ENCODE measurements around the gene PLSCR1.

PLSCR1 gene, protein sequence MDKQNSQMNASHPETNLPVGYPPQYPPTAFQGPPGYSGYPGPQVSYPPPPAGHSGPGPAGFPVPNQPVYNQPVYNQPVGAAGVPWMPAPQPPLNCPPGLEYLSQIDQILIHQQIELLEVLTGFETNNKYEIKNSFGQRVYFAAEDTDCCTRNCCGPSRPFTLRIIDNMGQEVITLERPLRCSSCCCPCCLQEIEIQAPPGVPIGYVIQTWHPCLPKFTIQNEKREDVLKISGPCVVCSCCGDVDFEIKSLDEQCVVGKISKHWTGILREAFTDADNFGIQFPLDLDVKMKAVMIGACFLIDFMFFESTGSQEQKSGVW

DNA sequence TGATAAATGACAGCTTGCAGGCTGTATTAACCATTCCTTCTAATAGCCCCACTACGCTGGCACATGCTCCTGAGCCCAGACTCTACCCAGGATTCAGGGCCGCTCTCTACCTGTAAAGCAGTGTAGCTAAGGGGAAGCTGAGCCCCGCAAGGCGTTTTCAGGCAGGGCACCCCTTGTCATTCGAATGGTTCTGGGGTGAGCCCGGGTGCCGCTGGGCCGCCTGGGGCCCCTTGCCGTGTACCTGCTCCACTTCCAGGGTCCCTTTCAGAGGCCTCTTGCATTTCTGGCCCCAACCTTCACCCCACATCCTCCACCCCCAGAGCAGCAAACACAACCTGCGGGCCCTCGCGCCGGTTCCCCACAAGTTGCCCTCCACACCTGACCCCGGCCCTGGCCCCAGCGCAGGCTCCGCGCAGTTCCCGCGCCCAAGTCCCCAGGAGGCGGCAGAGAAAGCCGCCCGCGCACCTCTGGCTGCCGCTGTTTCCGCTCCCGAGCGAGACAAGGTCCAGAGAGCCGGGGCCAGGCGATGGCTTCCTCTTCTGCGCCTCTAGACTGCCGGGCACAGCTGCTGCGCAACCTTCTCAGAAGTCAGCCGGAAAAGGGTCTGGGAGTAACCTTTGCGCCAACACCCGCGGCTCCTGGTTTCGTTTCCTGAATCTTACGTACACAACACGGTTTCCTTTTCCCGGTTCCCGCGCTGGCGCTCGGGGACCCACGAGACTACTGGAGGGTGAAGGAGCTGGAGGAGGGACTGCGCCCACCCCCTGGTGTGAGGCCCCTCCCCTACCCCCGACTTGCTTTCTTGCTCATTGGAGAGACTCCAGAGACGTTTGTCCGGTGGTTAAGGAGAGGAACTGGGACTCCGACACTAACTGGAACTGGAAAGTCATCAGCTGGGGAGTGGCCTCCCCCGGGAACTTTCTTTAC, at the start of gene PLSCR1:
Gene PLSCR1 (minus strand): TSS at position 606 of the 927 bp plus-strand sequence. CDS start 8,055 bp downstream, outside the sequence.
- DNase-seq, result peak in 57 of 58 donors; percentile 8 to 90 (median 69)

DNA sequence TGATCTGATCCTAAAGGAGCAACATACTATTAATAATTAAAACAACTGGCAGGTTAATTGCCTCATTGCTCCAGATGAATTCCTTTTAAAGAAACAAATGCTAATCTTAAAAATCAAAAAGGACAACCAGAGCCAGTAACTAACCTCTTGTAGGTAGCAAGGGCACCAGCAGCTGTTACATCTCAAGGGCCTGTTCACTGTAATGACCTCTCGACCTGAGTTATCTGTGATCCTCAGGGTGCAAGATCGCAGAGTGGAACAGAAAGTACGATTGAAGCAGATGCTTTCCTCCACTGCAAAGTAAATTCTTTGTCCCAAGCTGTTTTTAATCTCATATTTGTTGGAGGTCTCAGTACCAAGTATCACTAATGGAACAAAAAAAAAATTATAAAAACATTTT, 49.4 kb upstream of the PLSCR1 start:
- DNase-seq, result no peak

DNA sequence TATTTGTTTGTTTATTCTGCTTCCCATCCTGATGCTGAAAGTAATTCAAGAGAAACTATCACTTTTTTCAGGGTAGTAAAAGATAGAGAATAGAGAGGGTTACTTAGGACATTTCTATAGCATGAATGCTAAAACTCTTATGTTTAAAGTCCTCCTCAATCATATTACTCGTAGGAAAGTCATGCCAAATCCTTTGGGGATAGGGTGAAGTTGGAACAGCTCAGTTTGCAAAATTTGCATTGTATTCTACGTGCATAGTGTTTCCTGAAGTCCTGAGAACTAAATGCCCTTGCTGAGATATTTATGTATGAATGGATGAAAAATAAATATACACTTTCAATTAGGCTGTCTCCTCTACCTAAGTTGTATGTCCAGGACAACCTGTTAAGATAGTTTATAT, 46.1 kb upstream of the PLSCR1 start:
- no peak for DNase-seq

DNA sequence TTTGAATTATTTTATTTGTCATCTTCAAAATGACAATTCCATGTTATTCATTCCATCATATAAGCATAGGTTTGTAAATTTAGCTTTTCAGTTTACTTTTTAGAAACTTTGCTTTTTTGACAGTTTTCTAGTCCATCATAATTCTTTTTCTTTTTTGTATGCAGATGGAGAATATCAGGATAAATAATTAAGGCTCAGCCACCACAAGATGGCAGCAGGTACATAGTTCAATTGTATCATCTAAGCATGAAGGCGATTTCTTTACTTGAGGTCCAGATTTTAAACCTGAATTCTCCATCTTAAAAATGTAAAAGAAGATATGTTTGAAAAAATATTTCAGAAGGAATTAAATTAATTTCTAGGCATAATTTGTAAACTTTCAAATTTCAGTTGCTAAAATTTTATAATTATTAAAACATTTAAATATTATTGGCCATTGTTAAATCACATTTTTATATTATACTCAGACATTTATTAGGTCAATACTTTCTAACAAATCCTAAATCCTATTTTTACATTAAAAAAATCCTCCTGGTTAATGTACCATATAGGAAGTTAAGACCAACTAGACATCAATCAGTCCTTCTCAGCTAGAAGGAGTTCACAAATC, 45.6 kb upstream of the PLSCR1 start:
- peak in 9 of 58 donors; percentile 2 to 31 (median 9) for DNase-seq

DNA sequence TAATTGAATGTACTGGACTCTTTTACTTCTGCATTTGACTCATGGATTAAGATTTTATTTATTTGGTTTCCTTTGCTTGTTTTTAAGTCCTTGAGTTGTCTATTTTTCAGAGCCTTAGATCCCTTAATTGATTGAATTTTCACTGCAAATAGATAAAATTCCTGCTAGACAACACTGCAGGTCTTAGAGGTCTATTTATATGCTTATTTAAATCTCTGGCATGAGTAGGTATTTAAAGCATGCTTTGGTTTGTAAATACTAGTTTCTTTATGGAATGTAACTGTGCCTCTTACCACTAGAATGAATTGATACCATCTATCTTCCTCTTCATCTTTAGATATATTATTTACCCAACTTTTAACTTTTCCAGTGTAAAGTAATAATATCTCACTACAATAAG, 40.7 kb upstream of the PLSCR1 start:
- no peak for DNase-seq

DNA sequence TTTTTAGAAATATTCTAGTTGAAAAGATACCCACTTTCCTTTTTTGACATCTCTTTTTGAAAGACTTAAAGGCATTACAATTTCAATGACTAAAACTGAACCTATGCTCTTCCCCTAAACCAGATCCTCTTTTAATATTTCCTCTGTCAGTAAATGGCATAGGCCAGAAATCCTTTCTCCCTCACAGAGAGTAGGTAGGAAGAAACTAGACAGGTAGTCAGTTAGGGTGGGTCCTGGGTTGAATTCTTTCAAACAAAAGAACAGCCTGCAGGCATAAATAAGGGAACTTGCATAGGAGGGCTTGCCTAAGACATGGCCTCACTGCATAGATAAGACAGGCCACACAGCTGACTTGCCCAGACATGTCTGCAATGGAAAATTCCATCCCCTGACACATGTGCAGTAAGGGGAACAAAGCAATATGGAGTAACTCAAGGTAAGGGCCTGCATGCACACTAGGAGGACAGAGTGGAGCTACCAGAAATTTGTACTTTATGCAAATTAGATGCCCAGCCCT, 37.6 kb upstream of the PLSCR1 start:
- no peak for DNase-seq

DNA sequence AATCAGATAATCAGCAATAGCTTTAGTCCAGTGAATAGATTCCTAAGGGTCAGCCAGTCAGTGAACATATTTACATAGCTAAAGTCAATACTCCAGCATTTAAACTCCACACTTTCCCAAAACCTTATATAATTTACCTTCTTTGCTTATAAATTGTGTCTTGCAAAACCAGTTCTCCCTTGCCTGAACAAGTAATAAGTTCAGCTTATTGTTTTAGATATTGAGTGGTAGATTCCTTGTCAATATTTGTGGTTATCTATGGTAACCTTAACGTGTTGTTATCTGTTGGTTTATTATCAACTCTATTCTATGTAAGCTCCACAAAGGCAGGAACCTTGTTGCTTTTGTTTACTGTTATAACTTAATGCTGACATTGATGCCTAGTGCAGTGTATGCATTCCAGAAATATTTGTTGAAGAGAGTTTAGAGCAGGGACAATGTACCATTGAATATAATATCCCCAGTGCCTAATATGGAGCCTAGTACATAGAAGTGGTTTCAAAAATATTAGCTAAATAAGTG, 36.7 kb upstream of the PLSCR1 start:
- no peak for DNase-seq

DNA sequence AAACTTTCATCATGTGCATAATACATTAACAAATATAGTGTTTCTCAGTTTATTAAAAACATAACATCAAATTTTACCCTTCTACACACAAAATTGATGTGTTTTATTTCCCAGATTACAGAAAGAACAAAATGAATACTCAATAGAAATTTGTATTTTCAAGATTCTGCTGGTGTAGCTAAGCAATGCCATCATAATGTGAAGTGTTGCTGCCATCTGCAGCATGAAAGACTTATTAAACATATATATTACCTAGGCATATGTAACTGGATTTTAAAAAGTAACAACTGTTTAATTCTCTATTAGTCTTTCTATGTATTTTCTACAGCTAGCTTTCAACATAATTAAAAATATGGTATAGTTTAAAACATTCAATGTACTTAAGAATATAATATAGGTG, 33.3 kb upstream of the PLSCR1 start:
- DNase-seq, result peak in 3 of 58 donors; percentile 4 to 18 (median 6)

DNA sequence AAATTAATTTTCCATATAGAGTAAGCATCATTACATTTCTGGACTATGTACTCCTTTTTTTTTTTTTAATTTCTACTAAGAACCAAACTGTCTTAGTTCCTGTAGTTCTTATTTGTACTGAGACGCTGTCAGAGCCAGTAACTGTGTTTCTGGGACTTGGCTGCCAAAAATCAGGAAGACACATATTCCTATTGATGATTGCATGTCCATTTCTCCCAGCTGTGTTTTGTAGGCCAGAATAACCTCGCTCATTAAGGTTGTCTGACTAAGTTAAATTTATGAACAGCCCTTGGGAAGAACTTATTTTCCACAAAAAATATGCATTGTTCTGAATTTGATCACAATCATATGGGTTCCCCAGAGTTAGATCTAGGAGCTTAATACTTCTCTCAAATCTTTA, 31.2 kb upstream of the PLSCR1 start:
- no peak for DNase-seq

DNA sequence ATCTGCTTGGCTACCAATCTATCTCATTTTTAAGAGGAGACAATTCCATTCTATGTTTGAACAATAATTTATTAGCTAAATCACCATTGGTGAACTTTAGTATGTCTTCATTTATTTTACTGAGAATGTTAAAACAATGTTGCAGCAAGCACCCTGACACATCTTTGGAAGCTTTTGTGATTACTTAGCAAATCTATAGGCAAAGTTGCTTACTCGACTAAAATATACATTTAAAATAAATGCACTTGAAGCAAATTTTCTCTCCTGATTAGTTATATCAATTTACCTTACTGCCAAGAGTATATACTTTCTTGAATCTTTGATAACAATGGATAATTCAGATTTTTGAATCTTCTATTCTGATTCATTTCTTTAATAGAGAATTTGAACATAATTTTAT, 29.8 kb upstream of the PLSCR1 start:
- no peak for DNase-seq

DNA sequence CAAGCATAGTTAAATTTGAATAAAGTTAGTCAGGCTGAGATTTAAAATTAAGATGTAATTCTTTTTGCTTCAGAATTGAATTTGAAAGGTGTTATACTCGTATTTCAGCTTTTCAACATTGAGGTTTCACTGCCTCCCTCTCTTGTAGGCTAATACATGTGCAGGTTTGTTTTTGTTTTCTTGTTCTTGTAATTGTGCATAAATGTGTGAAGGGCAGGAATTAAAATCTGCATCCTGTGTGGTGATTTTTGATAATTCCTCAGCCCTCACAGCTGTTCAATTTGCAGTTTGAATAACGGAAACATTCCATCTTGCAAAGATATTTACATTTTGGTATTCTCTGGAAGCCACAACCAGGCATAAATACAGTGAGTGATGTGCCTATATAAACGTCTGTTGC, 24.9 kb upstream of the PLSCR1 start:
- DNase-seq, result no peak

DNA sequence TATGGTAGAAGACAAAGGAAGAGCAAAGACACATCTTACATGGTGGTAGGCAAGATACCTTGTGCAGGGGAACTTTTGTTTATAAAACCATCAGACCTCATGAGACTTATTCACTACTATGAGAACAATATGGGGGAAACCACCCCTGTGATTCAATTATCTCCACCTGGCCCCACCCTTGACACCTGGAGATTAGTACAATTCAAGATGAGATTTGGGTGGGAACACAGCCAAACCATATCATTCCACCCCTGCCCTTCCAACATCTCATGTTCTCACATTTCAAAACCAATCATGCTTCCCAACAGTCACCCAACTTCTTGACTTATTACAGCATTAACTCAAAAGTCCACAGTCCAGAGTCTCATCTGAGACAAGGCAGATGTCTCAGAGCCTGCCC, 21.7 kb upstream of the PLSCR1 start:
- no peak for DNase-seq

DNA sequence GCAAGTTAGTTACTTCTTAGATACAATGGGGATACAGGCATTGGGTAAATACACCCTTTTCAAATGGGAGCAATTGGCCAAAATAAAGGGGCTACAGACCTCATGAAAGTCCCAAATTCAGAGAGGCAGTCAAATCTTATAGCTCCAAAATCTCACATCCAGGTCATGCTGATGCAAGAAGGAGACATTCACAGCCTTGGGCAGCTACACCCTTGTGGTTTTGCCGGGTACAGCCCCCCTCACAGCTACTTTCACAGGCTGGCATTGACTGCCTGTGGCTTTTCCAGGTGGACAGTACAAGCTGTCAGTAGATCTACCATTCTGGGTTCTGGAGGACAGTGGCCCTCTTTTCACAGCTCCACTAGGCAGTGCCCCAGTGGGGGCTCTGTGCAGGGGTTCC, 17.5 kb upstream of the PLSCR1 start:
- DNase-seq, result no peak

DNA sequence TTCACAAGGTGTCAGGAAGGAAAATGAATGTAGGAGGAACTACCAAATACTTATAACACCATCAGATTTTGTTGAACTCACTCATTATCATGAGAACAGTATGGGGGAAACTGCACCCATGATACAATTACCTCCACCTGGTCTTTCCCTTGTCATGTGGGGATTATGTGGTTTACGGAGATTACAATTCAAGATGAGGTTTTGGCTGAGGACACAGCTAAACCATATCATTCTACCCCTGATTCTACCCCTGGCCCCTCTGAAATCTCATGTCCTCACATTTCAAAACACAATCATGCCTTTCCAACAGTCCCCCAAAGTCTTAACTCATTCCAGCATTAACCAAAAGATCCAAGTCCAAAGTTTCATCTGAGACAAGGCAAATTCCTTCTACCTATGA, 17.1 kb upstream of the PLSCR1 start:
- DNase-seq, result no peak

DNA sequence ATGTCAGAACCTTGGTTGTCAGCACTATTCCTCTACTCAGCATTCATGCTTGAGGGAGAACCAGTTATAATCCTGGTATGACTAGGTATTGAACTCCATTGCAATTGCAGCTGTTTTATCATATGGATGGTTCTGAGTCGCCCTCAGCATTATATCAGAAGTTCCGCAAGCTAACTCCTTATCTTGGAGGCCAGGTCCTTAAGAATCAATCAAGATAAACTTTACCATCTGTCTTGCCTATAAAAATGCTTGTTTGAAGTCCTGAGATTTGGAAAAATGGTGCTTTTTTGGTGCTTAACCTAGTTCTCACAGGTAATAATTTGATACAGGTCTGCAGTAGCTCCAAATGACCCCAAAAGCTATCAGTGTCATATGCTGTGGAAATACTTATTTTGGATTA, 16.3 kb upstream of the PLSCR1 start:
- DNase-seq, result no peak

DNA sequence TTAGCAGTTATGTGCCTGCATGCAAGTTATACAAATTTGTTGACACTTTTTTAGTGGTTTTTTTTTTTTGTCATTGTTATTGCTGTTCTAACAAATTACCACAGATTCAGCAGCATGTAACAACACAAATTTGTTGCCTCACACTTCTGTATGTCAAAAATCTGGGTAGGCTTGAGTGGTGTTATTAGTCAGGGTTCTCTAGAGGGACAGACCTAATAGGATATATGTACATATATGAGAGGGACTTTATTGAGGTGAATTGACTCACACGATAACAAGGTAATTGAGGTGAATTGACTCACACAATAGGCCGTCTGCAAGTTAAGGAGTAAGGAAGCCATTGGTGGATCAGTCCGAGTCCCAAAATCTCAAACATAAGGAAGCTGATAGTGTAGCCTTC, 15.0 kb upstream of the PLSCR1 start:
- DNase-seq, result no peak

DNA sequence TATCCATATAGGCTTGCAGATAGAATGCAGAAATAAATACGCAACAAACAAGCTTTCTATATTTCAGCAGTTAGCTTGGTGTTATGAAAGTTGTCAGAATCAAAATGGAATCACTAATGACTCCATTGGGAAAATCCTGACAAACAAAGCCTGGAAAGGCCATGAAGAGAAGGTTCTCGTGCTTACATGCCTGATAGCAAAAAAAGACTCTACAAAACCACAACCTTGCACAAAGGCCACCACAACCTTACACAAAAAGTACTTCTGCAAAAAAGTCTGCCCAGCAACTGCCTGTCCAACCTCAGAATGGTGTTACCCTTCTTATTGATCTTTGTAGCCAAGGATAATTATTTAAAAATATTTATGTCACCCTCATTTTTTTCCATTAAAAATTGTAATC, 14.4 kb upstream of the PLSCR1 start:
- DNase-seq, result no peak

DNA sequence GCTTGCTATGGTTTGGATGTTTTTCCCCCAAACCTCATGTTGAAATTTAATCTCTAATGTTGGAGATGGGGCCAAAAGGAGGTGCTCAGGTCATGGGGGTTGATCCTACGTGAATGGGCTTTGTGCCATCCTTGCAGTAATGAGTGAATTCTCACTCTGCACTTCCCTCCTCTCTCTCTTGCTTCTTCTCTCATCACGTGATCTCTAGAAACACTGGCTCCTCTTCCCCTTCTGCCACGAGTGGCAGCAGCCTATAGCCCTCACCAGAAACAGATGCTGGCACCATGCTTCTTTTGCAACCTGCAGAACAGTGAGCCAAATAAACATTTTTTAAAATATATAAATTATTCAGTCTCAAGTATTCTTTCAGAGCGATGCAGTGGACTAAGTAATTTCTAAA, 13.3 kb upstream of the PLSCR1 start:
- no peak for DNase-seq

DNA sequence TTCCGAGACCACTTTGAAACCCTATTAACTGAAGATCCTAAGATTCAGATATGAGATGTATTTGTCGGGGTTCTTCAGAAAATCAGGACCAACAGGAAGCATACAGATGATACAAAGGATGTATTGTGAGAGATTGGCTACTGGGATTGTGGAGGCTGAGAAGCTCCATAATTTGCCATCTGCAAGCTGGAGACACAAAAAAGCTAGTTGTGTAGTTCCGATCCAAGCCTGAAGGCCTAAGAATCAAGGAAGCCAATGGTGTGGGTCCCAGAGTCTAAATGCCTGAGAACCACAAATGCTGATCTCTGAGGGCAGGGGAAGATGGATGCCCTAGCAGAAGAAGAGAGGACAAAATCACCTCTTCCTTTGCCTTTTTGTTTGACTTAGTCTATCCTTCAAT, 10.9 kb upstream of the PLSCR1 start:
- no peak for DNase-seq

DNA sequence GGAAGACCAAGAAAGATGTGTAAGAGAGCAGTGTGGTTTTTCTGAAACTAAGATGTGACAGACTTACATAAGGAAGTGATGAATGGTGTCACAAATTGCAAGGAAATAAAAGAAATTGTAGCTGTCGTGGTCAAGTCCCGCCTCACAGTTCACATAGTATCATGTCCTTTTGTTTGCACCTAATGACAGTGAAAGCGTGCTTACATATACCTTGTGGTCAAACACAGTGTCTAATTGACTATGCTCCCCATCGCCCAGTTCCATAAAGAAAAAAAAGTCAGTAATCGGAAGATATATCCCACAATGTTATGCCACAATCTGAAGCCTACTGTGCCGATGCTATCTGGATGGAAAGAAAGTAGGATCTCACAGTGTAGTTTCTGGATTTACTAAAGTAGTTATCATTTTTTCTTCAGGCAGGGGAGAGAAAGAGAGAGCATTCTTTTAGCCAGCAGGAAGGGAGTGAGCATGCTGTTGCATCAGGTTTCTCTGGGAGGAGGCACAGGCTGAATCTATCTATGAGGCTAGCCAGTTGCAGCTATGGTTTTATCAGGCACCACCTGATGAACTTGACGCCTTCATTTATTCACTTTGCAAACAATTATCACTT, 9.8 kb upstream of the PLSCR1 start:
- no peak for DNase-seq

All from anterior cingulate cortex (tissue), 58 donors.